Measurements from ENCODE around the gene MAPK13. TPM values are rescaled to one million over a fixed set of nuclear protein-coding genes. Genes with fewer than 3 reads are reported as not detected.
"Not testable (repeated sequence)": the region's sequence is repeated elsewhere in the genome, so short reads cannot be mapped to it uniquely, and the experiment has no call there.

The MAPK13 gene
- 10 to 100 TPM in 1 of 4 donors, 1 to 10 TPM in 2, under 1 TPM in 1; 0.26 to 10.9 (median 3.0) TPM for total RNA-seq

DNA sequence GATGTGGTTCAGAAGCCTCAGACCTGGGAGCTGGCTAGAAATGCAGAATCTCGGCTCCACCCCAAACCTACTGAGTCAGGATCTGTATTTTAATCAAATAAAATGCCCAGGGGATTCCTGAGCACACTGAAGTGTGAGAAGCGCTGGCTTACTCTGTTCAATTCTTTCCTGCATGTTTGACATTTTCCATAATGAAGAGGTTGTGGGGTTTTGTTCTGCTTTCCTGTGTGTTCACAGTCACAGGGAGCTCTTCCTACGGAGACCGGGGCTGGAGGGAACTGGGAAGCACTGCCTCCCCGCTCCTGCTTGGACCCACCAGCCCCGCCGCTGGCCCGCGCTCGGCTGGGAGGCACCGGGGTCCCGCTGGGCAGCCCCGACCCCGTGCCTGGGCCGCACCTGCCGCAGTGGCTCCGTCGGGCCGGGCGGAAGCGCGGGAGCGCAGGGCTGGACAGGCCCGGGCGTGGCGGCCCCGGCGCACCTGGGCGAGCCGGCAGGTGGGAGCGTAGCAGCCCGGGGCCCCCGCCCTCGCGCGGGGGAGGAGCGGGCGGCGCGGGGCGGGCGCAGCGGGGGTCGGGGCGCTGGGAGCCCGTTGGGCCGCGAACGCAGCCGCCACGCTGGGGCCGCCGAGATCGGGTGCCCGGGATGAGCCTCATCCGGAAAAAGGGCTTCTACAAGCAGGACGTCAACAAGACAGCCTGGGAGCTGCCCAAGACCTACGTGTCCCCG, at the start of gene MAPK13:
TSS of gene MAPK13 (plus strand) at position 573 of the 726 bp plus-strand sequence. CDS start at position 643, 70 bp downstream.
- no peaks in the 10 kb centered on the region for H3K36me3 ChIP-seq
- H3K4me3 ChIP-seq, result peak within 1 kb of the TSS in 1 of 2 donors; percentile 39
- DNase-seq, result no peak
- H3K9me3 ChIP-seq, result no peaks in the 10 kb centered on the region
- peaks cover 0 to 15% of the 10 kb centered on the region in 2 donors for H3K4me1 ChIP-seq
- intact Hi-C loops (cut with DNase I; ENCODE audit: low total_unique reads), result loop anchor here (10.0 kb wide), 1 partner anchor 65 kb away; the partner anchor contains the start of gene BRPF3
- H3K27me3 ChIP-seq, result peaks cover 3 to 7% of the 10 kb centered on the region in 2 donors
- no peak for TF ChIP-seq POLR2A (IDR thresholded peaks at IDR 0.05)
- TF ChIP-seq, protein P1, sequence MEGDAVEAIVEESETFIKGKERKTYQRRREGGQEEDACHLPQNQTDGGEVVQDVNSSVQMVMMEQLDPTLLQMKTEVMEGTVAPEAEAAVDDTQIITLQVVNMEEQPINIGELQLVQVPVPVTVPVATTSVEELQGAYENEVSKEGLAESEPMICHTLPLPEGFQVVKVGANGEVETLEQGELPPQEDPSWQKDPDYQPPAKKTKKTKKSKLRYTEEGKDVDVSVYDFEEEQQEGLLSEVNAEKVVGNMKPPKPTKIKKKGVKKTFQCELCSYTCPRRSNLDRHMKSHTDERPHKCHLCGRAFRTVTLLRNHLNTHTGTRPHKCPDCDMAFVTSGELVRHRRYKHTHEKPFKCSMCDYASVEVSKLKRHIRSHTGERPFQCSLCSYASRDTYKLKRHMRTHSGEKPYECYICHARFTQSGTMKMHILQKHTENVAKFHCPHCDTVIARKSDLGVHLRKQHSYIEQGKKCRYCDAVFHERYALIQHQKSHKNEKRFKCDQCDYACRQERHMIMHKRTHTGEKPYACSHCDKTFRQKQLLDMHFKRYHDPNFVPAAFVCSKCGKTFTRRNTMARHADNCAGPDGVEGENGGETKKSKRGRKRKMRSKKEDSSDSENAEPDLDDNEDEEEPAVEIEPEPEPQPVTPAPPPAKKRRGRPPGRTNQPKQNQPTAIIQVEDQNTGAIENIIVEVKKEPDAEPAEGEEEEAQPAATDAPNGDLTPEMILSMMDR (IDR thresholded peaks at IDR 0.05), result no peak
- no peak within 1 kb of the TSS for H3K27ac ChIP-seq

DNA sequence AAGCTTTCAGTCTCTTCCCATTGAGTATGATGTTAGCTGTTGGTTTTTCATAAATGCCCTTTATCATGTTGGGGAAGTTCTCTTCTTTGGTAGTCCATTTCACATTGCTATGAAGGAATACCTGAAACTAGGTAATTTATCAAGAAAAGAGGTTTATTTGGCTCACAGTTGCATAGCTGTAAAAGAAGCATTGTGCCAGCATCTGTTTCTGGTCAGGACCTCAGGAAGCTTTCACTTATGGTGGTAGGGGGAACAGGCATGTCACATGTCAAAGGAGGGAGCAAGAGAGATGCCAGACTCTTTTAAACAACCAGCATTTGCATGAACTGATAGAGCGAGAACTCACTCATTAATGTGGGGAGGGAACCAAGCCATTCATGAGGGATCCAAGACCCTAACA, 48.0 kb upstream of the MAPK13 start:
- intact Hi-C loops (cut with DNase I; ENCODE audit: low total_unique reads), result no loop called here
- DNase-seq, result no peak
- Histone ChIP-seq H3K9me3 (no peaks in the 10 kb centered on the region), H3K36me3 (no peaks in the 10 kb centered on the region), H3K4me3 (no peak overlapping the region), H3K27ac (no peak overlapping the region), H3K27me3 (no peaks in the 10 kb centered on the region), H3K4me1 (peaks cover 0 to 6% of the 10 kb centered on the region in 2 donors)
- TF ChIP-seq, protein P1 (IDR thresholded peaks at IDR 0.05), result no peak
- no peak for TF ChIP-seq POLR2A (IDR thresholded peaks at IDR 0.05)

DNA sequence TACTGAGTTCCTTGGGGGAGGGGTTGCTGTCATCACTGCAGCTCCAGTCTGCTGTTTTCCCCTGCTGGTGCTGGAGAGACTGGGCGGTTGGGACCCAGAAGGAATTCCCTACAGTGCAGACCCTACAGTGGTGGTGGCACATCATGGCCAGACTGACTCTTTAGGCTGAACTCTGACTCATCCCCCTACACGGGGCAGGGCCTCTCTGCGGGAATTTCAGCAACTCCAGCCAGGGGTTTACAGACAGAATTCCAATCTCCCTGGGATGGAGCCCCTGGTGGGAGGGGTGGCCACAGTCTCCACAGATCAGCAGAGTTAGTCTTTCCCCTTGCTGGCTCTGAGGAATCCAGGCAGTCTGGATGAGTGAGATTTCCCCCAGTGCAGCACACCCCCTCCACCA, 46.9 kb upstream of the MAPK13 start:
- Histone ChIP-seq H3K4me3 (no peak overlapping the region), H3K9me3 (no peaks in the 10 kb centered on the region), H3K4me1 (no peaks in the 10 kb centered on the region), H3K36me3 (no peaks in the 10 kb centered on the region), H3K27ac (peak overlapping the region in 1 of 2 donors; percentile 33), H3K27me3 (no peaks in the 10 kb centered on the region)
- TF ChIP-seq, protein P1 (IDR thresholded peaks at IDR 0.05), result no peak
- TF ChIP-seq POLR2A (IDR thresholded peaks at IDR 0.05), result no peak
- no peak for DNase-seq
- intact Hi-C loops (cut with DNase I; ENCODE audit: low total_unique reads), result no loop called here

DNA sequence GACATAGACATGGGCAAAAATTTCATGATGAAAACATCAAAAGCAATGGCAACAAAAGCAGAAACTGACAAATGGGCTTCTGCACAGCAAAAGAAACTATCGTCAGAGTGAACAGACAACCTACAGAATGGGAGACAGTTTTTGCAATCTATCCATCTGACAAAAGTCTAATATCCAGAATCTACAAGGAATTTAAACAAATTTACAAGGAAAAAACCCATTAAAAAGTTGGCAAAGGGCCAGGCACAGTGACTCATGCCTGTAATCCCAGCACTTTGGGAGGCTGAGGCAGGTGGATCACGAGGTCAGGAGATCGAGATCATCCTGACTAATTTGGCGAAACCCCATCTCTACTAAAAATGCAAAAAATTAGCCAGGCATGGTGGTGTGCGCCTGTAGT, 42.1 kb upstream of the MAPK13 start:
- H3K9me3 ChIP-seq; H3K36me3 ChIP-seq; DNase-seq; H3K4me1 ChIP-seq; H3K4me3 ChIP-seq; intact Hi-C loops (cut with DNase I; ENCODE audit: low total_unique reads); H3K27ac ChIP-seq; H3K27me3 ChIP-seq: not testable (repeated sequence)

DNA sequence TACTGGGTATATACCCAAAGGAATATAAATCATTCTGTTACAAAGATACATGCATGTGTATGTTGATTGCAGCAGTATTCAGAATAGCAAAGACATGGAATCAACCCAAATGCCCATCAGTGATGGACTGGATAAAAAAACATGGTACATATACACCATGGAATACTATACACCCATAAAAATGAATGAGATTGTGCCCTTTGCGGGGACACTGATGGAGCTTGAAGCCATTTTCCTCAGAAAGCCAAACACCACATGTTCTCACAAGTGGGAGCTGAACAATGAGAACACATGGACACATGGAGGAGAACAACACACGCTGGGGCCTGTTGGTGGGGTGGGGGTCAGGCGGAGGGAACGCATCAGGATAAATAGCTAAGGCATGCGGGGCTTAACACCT, 41.3 kb upstream of the MAPK13 start:
- Histone ChIP-seq H3K27me3 (no peaks in the 10 kb centered on the region), H3K4me3 (no peak overlapping the region), H3K4me1 (no peaks in the 10 kb centered on the region), H3K27ac (no peak overlapping the region), H3K9me3 (no peaks in the 10 kb centered on the region), H3K36me3 (no peaks in the 10 kb centered on the region)
- intact Hi-C loops (cut with DNase I; ENCODE audit: low total_unique reads), result no loop called here
- no peak for DNase-seq
- TF ChIP-seq POLR2A (IDR thresholded peaks at IDR 0.05), result no peak
- TF ChIP-seq, protein P1 (IDR thresholded peaks at IDR 0.05), result no peak

Data from uterus (tissue), 4 donors.